ENCODE measurements around the gene RNF39. TPM values are rescaled to one million over a fixed set of nuclear protein-coding genes. Genes with fewer than 3 reads are reported as not detected.

RNF39 gene
- polyA plus RNA-seq, 3 donors: 0.04 TPM; not detected in 2

GRCh38 chr6:30116724-30117123, 41.2 kb upstream of the RNF39 start:
- H3K27ac ChIP-seq (ENCODE audit: low read depth in 1 of 2, low read length in 2 of 2): no peak overlapping the region
- peaks cover 37 to 41% (median 39%) of the 10 kb centered on the region in 3 donors for H3K27me3 Mint-ChIP-seq (ENCODE audit: low read depth in 3 of 3)
- intact Hi-C loops (cut with micrococcal nuclease): no loop called here

GRCh38 chr6:30113841-30114240, 38.3 kb upstream of the RNF39 start:
- DNase-seq: no peak
- no peaks in the 10 kb centered on the region for H3K36me3 ChIP-seq (replicated peaks in 1 of 2; ENCODE audit: control insufficient read depth in 1 of 2, insufficient read depth in 2 of 2, low read length in 2 of 2)
- H3K4me1 ChIP-seq (ENCODE audit: control insufficient read depth in 1 of 2, insufficient read depth in 2 of 2, low read length in 2 of 2): no peaks in the 10 kb centered on the region
- no peaks in the 10 kb centered on the region for H3K4me1 Mint-ChIP-seq
- no peak for TF ChIP-seq CTCF (IDR thresholded peaks at IDR 0.05)
- no peak overlapping the region for H3K4me3 ChIP-seq (replicated peaks in 1 of 3; ENCODE audit: low read depth in 2 of 3, low read length in 3 of 3)
- no peaks in the 10 kb centered on the region for H3K36me3 Mint-ChIP-seq
- H3K4me2 ChIP-seq (replicated peaks; ENCODE audit: extremely low read depth, low read length, poor library complexity, severe bottlenecking): no peak overlapping the region
- no peak overlapping the region for H3K9ac ChIP-seq (ENCODE audit: insufficient read depth, low read length, poor library complexity, severe bottlenecking)
- no peaks in the 10 kb centered on the region for H3K9me3 Mint-ChIP-seq
- no CpG with 5 or more reads among the region's 1 CpG for WGBS (ENCODE audit: insufficient coverage)
- no peak overlapping the region for H2AFZ ChIP-seq (ENCODE audit: insufficient read depth, low read depth, low read length, poor library complexity, severe bottlenecking)
- H3K79me2 ChIP-seq (ENCODE audit: insufficient read depth, low read length): no peaks in the 10 kb centered on the region
- no peaks in the 10 kb centered on the region for H3K9me3 ChIP-seq (replicated peaks in 1 of 2; ENCODE audit: control insufficient read depth in 1 of 2, insufficient read depth in 1 of 2, low read length in 2 of 2)
- H3K27me3 Mint-ChIP-seq (ENCODE audit: low read depth in 3 of 3): peaks cover 52 to 59% (median 54%) of the 10 kb centered on the region in 3 donors
- no peak overlapping the region for H3K27ac ChIP-seq (ENCODE audit: low read depth in 1 of 2, low read length in 2 of 2)
- intact Hi-C loops (cut with micrococcal nuclease): no loop called here
- H3K4me3 Mint-ChIP-seq: peak overlapping the region in 1 of 2 donors; percentile 3
- H4K20me1 ChIP-seq (ENCODE audit: insufficient read depth, low read length): no peaks in the 10 kb centered on the region
- no peak overlapping the region for H3K27ac Mint-ChIP-seq
- peaks cover 48 to 56% of the 10 kb centered on the region in 2 donors for H3K27me3 ChIP-seq (ENCODE audit: control insufficient read depth in 2 of 2, insufficient read depth in 2 of 2, low read length in 2 of 2)

More at GRCh38 chr6:30116724-30117123, 41.2 kb upstream of the RNF39 start:
- Histone ChIP-seq H3K9me3 (replicated peaks in 1 of 2; ENCODE audit: control insufficient read depth in 1 of 2, insufficient read depth in 1 of 2, low read length in 2 of 2) (no peaks in the 10 kb centered on the region), H3K27me3 (ENCODE audit: control insufficient read depth in 2 of 2, insufficient read depth in 2 of 2, low read length in 2 of 2) (peaks cover 32 to 38% of the 10 kb centered on the region in 2 donors), H4K20me1 (ENCODE audit: insufficient read depth, low read length) (no peaks in the 10 kb centered on the region), H3K4me2 (replicated peaks; ENCODE audit: extremely low read depth, low read length, poor library complexity, severe bottlenecking) (no peak overlapping the region), H3K4me1 (ENCODE audit: control insufficient read depth in 1 of 2, insufficient read depth in 2 of 2, low read length in 2 of 2) (no peaks in the 10 kb centered on the region), H3K9ac (ENCODE audit: insufficient read depth, low read length, poor library complexity, severe bottlenecking) (no peak overlapping the region), H2AFZ (ENCODE audit: insufficient read depth, low read depth, low read length, poor library complexity, severe bottlenecking) (no peak overlapping the region), H3K79me2 (ENCODE audit: insufficient read depth, low read length) (no peaks in the 10 kb centered on the region), H3K4me3 (replicated peaks in 1 of 3; ENCODE audit: low read depth in 2 of 3, low read length in 3 of 3) (no peak overlapping the region), H3K36me3 (replicated peaks in 1 of 2; ENCODE audit: control insufficient read depth in 1 of 2, insufficient read depth in 2 of 2, low read length in 2 of 2) (no peaks in the 10 kb centered on the region)
- peak; percentile 47 for TF ChIP-seq CTCF (IDR thresholded peaks at IDR 0.05)
- no peaks in the 10 kb centered on the region for H3K9me3 Mint-ChIP-seq
- no peaks in the 10 kb centered on the region for H3K4me1 Mint-ChIP-seq
- no peak for DNase-seq
- H3K27ac Mint-ChIP-seq: no peak overlapping the region
- H3K4me3 Mint-ChIP-seq: no peak overlapping the region
- WGBS (ENCODE audit: insufficient coverage): no CpG with 5 or more reads among the region's 6 CpGs
- no peaks in the 10 kb centered on the region for H3K36me3 Mint-ChIP-seq
